SU-DHL-6 (cell line): Measurements from ENCODE around the gene ANTXR1.

Experiments used
- H2AFZ ChIP-seq: fragments of 200-600 bp; sonication (generic); 2 replicates; pipeline ENCODE4 v1.6.1; 2014; ENCODE audit warnings: low read depth, mild to moderate bottlenecking, moderate library complexity, mixed read lengths, antibody characterized with exemption, low read length; ENCODE audit not compliant: severe bottlenecking
- H3F3A ChIP-seq: fragments of 200-600 bp; shearing (Covaris generic); 2 replicates; pipeline ENCODE4 v1.6.0; 2016; ENCODE audit warnings: antibody characterized with exemption, mild to moderate bottlenecking; ENCODE audit not compliant: insufficient read depth
- H3K27ac ChIP-seq: fragments of 200-600 bp; sonication (generic); 2 replicates; pipeline ENCODE4 v1.5.1; 2016; ENCODE audit warnings: low read depth, mild to moderate bottlenecking, low read length, moderate library complexity, mixed read lengths
- H3K27me3 ChIP-seq: fragments of 200-600 bp; sonication (generic), shearing (Covaris generic); 2 replicates; pipeline ENCODE4 v1.6.0; 2014; ENCODE audit warnings: mild to moderate bottlenecking, low read length
- H3K36me3 ChIP-seq: fragments of 200-600 bp; sonication (generic); 2 replicates; pipeline ENCODE4 v1.6.1; 2014; ENCODE audit warnings: mild to moderate bottlenecking, low read length, mixed read lengths
- H3K4me2 ChIP-seq: fragments of 300-600, 200-600 bp; shearing (Covaris generic), sonication (generic); 2 replicates; pipeline ENCODE4 v1.6.0; 2014; ENCODE audit warnings: low read length, low read depth, mild to moderate bottlenecking; ENCODE audit not compliant: poor library complexity, severe bottlenecking
- H3K4me3 ChIP-seq: fragments of 200-600 bp; sonication (generic); 2 replicates; pipeline ENCODE4 v1.5.1; 2014; ENCODE audit warnings: antibody characterized with exemption, low read length, mild to moderate bottlenecking, mixed read lengths; ENCODE audit not compliant: insufficient read depth, poor library complexity, severe bottlenecking
- H3K79me2 ChIP-seq: fragments of 200-600 bp; sonication (generic); 2 replicates; pipeline ENCODE4 v1.6.1; 2014; ENCODE audit warnings: mild to moderate bottlenecking, low read length, moderate library complexity; ENCODE audit not compliant: insufficient read depth
- H3K9ac ChIP-seq: fragments of 200-600 bp; sonication (generic); 2 replicates; pipeline ENCODE4 v1.7.0; 2014; ENCODE audit warnings: mild to moderate bottlenecking, low read length
- H3K9me2 ChIP-seq: fragments of 200-600 bp; sonication (generic); replicated peaks from 2 replicates; pipeline ENCODE4 v1.6.1; 2014; ENCODE audit warnings: low read length; ENCODE audit not compliant: insufficient read depth
- H3K9me3 ChIP-seq: fragments of 200-600 bp; sonication (generic); 2 replicates; pipeline ENCODE4 v1.6.1; 2014; ENCODE audit warnings: low read length, mixed read lengths; ENCODE audit not compliant: insufficient read depth
- H4K20me1 ChIP-seq: fragments of 200-600 bp; sonication (generic); 2 replicates; pipeline ENCODE4 v1.6.1; 2014; ENCODE audit warnings: low read depth, mild to moderate bottlenecking, antibody characterized with exemption, low read length, moderate library complexity, mixed read lengths
- CTCF ChIP-seq: fragments of 200-600 bp; sonication (generic); IDR thresholded peaks from one replicate; pipeline ENCODE4 v1.5.1; 2017; ENCODE audit warnings: antibody characterized with exemption, mild to moderate bottlenecking, low read length, moderate library complexity; ENCODE audit not compliant: insufficient read depth, poor library complexity, severe bottlenecking
- EZH2phosphoT487 ChIP-seq: fragments of 200-600 bp; sonication (generic), shearing (Covaris generic); conservative IDR thresholded peaks from 2 replicates; pipeline ENCODE4 v1.6.1; 2018; ENCODE audit warnings: mild to moderate bottlenecking, antibody characterized with exemption, low read length, moderate library complexity, mixed read lengths

ANTXR1 gene

GRCh38 chr2:69100220-69100723 lies 87.3 kb downstream of the ANTXR1 start:
- Histone ChIP-seq H3K9ac (no peak overlapping the region), H3K36me3 (no peaks in the 10 kb centered on the region), H3K79me2 (no peaks in the 10 kb centered on the region), H3K4me2 (no peak overlapping the region), H3K4me3 (no peak overlapping the region), H4K20me1 (no peaks in the 10 kb centered on the region), H3K9me3 (no peaks in the 10 kb centered on the region), H3K27ac (no peak overlapping the region), H2AFZ (no peak overlapping the region), H3K27me3 (no peaks in the 10 kb centered on the region), H3K9me2 (no peaks in the 10 kb centered on the region), H3F3A (no peaks in the 10 kb centered on the region)
- TF ChIP-seq EZH2phosphoT487, result no peak
- TF ChIP-seq CTCF, result no peak

- no peaks in the 10 kb centered on the region for H4K20me1 ChIP-seq
- no peak overlapping the region for H3K27ac ChIP-seq
- no peak overlapping the region for H3K9ac ChIP-seq
- no peaks in the 10 kb centered on the region for H3K79me2 ChIP-seq
- TF ChIP-seq CTCF (no peak), EZH2phosphoT487 (no peak)
- no peaks in the 10 kb centered on the region for H3K27me3 ChIP-seq
- H3K4me2 ChIP-seq, result no peak overlapping the region
- no peak overlapping the region for H3K4me3 ChIP-seq
- no peaks in the 10 kb centered on the region for H3K9me3 ChIP-seq
- H2AFZ ChIP-seq, result no peak overlapping the region
- H3F3A ChIP-seq, result no peaks in the 10 kb centered on the region
- H3K9me2 ChIP-seq, result no peaks in the 10 kb centered on the region
- H3K36me3 ChIP-seq, result no peaks in the 10 kb centered on the region
Observed at GRCh38 chr2:69102041-69102593, 89.1 kb downstream of the ANTXR1 start.

DNA sequence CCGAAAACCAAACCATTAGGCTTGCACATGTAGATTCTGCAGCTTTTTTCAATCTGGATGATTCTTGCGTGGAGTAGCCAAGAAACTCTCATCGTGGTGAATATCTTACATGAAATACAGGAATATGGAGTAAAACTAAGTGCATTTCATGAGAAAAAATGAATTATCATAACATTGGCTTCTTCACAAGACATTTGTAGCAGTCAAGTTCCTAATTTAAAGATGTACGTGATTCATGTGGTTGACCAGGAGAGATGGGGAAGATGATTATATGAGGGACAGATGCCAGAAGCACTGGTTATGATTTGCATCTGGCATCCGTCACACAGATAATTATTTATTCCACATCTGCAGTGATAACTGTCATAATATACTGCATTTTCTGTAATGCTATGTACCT lies 90.4 kb downstream of the ANTXR1 start:
- no peak overlapping the region for H3K4me2 ChIP-seq
- no peak for TF ChIP-seq EZH2phosphoT487
- TF ChIP-seq CTCF, result no peak

More for the DNA sequence above, 90.4 kb downstream of the ANTXR1 start:
- H3K9ac ChIP-seq, result no peak overlapping the region
- H3K36me3 ChIP-seq, result no peaks in the 10 kb centered on the region
- H4K20me1 ChIP-seq, result no peaks in the 10 kb centered on the region
- no peaks in the 10 kb centered on the region for H3K9me3 ChIP-seq
- no peaks in the 10 kb centered on the region for H3K79me2 ChIP-seq
- H3K27ac ChIP-seq, result no peak overlapping the region
- no peaks in the 10 kb centered on the region for H3K27me3 ChIP-seq
- H3F3A ChIP-seq, result no peaks in the 10 kb centered on the region
- H3K4me3 ChIP-seq, result no peak overlapping the region
- no peaks in the 10 kb centered on the region for H3K9me2 ChIP-seq
- no peak overlapping the region for H2AFZ ChIP-seq
